RWPE2 (cell line): ENCODE results near the gene CDC42BPG.
A peak's percentile ranks its signal among the peaks of the same experiment; 100 is the strongest.
"Not testable (repeated sequence)": the region's sequence is repeated elsewhere in the genome, so short reads cannot be mapped to it uniquely, and the experiment has no call there.

ENCODE experiments used
- ATAC-seq: fragments of 200-7000 bp; cut with Tn5 transposase; 3 replicates; pipeline ENCODE4 v1.9.1; 2021; ENCODE audit warnings: low read depth
- DNase-seq: peaks from one replicate; pipeline ENCODE4 v3.0.0-alpha.2; 2020; ENCODE audit warnings: low spot score
- H3K27ac ChIP-seq: fragments of 450-650 bp; 2 replicates; pipeline ENCODE4 v1.5.1; 2017; ENCODE audit warnings: mild to moderate bottlenecking; ENCODE audit not compliant: poor library complexity, severe bottlenecking
- H3K27me3 ChIP-seq: fragments of 250-450 bp; sonication (Bioruptor Pico); 2 replicates; pipeline ENCODE4 v1.5.1; 2021; ENCODE audit warnings: mild to moderate bottlenecking, moderate library complexity; ENCODE audit not compliant: insufficient read depth, poor library complexity, severe bottlenecking
- H3K36me3 ChIP-seq: fragments of 250-450 bp; sonication (Bioruptor Pico); 2 replicates; pipeline ENCODE4 v1.5.1; 2020; ENCODE audit warnings: low read depth, mild to moderate bottlenecking, moderate library complexity
- H3K4me1 ChIP-seq: fragments of 250-450 bp; sonication (Bioruptor Pico); 2 replicates; pipeline ENCODE4 v1.5.1; 2021; ENCODE audit warnings: mild to moderate bottlenecking, moderate library complexity; ENCODE audit not compliant: insufficient read depth, poor library complexity, severe bottlenecking
- H3K4me3 ChIP-seq: fragments of 250-450 bp; sonication (Bioruptor Pico); 2 replicates; pipeline ENCODE4 v1.5.1; 2021; ENCODE audit warnings: mild to moderate bottlenecking, moderate library complexity; ENCODE audit not compliant: severe bottlenecking
- H3K9me3 ChIP-seq: fragments of 250-450 bp; sonication (Bioruptor Pico); 2 replicates; pipeline ENCODE4 v1.5.1; 2021; ENCODE audit warnings: mild to moderate bottlenecking, moderate library complexity; ENCODE audit not compliant: severe bottlenecking
- CTCF ChIP-seq: fragments of 450-650 bp; IDR thresholded peaks from one replicate; pipeline ENCODE4 v1.5.1; 2017; ENCODE audit warnings: mild to moderate bottlenecking, moderate library complexity; ENCODE audit not compliant: poor library complexity, severe bottlenecking

CDC42BPG gene

GRCh38 chr11:64826062-64826461 lies 18.4 kb downstream of the CDC42BPG start:
- no peak overlapping the region for H3K4me3 ChIP-seq
- H3K9me3 ChIP-seq, result no peaks in the 10 kb centered on the region
- H3K27me3 ChIP-seq, result no peaks in the 10 kb centered on the region
- no peaks in the 10 kb centered on the region for H3K4me1 ChIP-seq
- DNase-seq, result no peak
- peaks cover 57% of the 10 kb centered on the region for H3K36me3 ChIP-seq
- no peak for ATAC-seq
- no peak overlapping the region for H3K27ac ChIP-seq
- no peak for TF ChIP-seq CTCF

- H3K9me3 ChIP-seq, result no peaks in the 10 kb centered on the region
- no peak overlapping the region for H3K27ac ChIP-seq
- ATAC-seq (no peak), DNase-seq (no peak)
- H3K4me3 ChIP-seq, result no peak overlapping the region
- no peaks in the 10 kb centered on the region for H3K4me1 ChIP-seq
- peaks cover 34% of the 10 kb centered on the region for H3K36me3 ChIP-seq
- no peak for TF ChIP-seq CTCF
- H3K27me3 ChIP-seq, result no peaks in the 10 kb centered on the region
These were observed 20.8 kb downstream of the CDC42BPG start for GRCh38 chr11:64823568-64824119.

- no peak for ATAC-seq
- Histone ChIP-seq H3K4me1 (no peaks in the 10 kb centered on the region), H3K4me3 (no peak overlapping the region), H3K27ac (no peak overlapping the region), H3K36me3 (no peaks in the 10 kb centered on the region), H3K9me3 (no peaks in the 10 kb centered on the region), H3K27me3 (no peaks in the 10 kb centered on the region)
- no peak for TF ChIP-seq CTCF
- DNase-seq, result no peak
These were observed 27.0 kb downstream of the CDC42BPG start for GRCh38 chr11:64817476-64817875.

- not testable (repeated sequence) for H3K27ac ChIP-seq, H3K4me3 ChIP-seq, H3K4me1 ChIP-seq, H3K27me3 ChIP-seq, H3K9me3 ChIP-seq, H3K36me3 ChIP-seq, DNase-seq
- peak; percentile 17; the same call in 2 of the 3 replicates for ATAC-seq
These were observed 29.0 kb downstream of the CDC42BPG start for GRCh38 chr11:64815433-64815832.

GRCh38 chr11:64814712-64815187 lies 29.7 kb downstream of the CDC42BPG start:
- no peaks in the 10 kb centered on the region for H3K9me3 ChIP-seq
- no peak for ATAC-seq
- H3K27ac ChIP-seq, result no peak overlapping the region
- H3K4me3 ChIP-seq, result no peak overlapping the region
- H3K27me3 ChIP-seq, result no peaks in the 10 kb centered on the region
- H3K4me1 ChIP-seq, result no peaks in the 10 kb centered on the region
- no peaks in the 10 kb centered on the region for H3K36me3 ChIP-seq
- DNase-seq, result no peak
- TF ChIP-seq CTCF, result no peak
